NT2/D1 (cell line): ENCODE measurements around the gene OR52A1.
"Not testable (repeated sequence)": the region's sequence is repeated elsewhere in the genome, so short reads cannot be mapped to it uniquely, and the experiment has no call there.

Experiments
- SUZ12 ChIP-seq: IDR thresholded peaks from 2 replicates; pipeline ENCODE4 v1.6.1; 2011; ENCODE audit not compliant: insufficient read length, insufficient read depth; ENCODE audit errors: extremely low read depth
- YY1 ChIP-seq: IDR thresholded peaks from 2 replicates; pipeline ENCODE4 v1.6.1; 2011; ENCODE audit not compliant: insufficient read length, insufficient read depth
- ZNF274 ChIP-seq: IDR thresholded peaks from 2 replicates; pipeline ENCODE4 v1.6.1; 2011; ENCODE audit warnings: mild to moderate bottlenecking, low read depth, low read length

GRCh38 chr11:5164807-5165206, 10.2 kb upstream of the OR52A1 start:
- TF ChIP-seq YY1, ZNF274, SUZ12: not testable (repeated sequence)
